Vagina (tissue), 2 donors: ENCODE results near the gene DMRT1.

ENCODE experiments used
- CTCF ChIP-seq, 3 experiments: fragments of 450-650 bp in 2 of 3; fragments of 200-600 bp in 1 of 3; sonication (generic) in 1 of 3; IDR thresholded peaks; one replicate each; pipeline ENCODE4 v1.5.1; 2017 to 2019; ENCODE audit warnings: antibody characterized with exemption in 3 of 3, mild to moderate bottlenecking in 2 of 3, moderate library complexity in 2 of 3
- POLR2A ChIP-seq, 2 donors: fragments of 450-650 bp; IDR thresholded peaks; one replicate each; pipeline ENCODE4 v1.6.1; 2017; ENCODE audit warnings: antibody characterized with exemption in 2 of 2, mild to moderate bottlenecking in 2 of 2, moderate library complexity in 2 of 2

- no peak for TF ChIP-seq POLR2A (IDR thresholded peaks at IDR 0.05)
- TF ChIP-seq CTCF (IDR thresholded peaks at IDR 0.05): no peak
Observed at GRCh38 chr9:886886-887285, 45.4 kb downstream of the DMRT1 start.
